Measurements from ENCODE around the gene TAS2R14. TPM values are rescaled to one million over a fixed set of nuclear protein-coding genes. Genes with fewer than 3 reads are reported as not detected.

TAS2R14 gene
- total RNA-seq, 4 donors from 2014 or later = 1.5 to 3.3 (median 1.6) TPM

DNA sequence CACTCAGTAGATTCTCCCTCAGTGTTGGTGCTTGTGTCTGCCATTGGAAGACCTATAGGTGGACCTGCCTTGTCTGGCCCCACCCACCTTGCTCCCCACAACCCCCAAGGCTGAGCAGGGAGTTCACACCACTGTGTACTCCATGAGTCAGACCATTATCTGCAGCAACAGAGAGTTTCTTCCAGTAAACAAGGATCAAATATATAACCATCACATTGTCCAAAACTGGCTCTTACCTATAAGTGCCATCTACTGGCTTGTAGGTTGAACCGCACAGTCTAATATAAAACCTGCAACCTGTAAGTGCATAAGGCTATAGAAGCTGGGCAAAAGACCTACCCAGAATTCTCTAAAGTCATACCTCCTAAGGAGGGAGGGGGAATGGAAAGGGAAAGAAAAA, 37.6 kb downstream of the TAS2R14 start:
- H3K4me3 ChIP-seq = no peak overlapping the region

DNA sequence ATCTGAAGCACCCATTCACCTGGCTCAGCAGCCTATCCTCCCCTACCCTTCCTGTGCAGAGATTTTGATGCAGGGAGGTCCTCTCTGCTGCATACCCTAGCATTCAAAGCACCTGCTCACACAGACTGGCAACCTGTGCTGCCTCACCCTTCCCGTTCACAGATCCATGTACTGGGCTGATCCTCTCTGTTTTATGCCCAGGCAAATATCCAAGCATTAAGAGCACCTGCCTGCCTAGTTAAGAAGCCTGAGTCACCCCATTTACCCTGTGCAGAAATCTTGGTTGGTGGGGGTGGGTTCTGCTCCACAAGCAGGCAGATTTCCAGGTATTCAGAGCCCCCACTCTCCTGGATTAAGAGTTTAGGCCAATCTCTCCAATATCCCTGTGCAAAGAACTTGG, 38.1 kb downstream of the TAS2R14 start:
- H3K9me3 ChIP-seq = peaks cover 0 to 39% (median 26%) of the 10 kb centered on the region in 4 donors
- no peaks in the 10 kb centered on the region for H3K4me1 ChIP-seq
- H3K4me3 ChIP-seq = no peak overlapping the region
- no peaks in the 10 kb centered on the region for H3K36me3 ChIP-seq
- DNase-seq (ENCODE audit: extremely low spot score) = no peak
- H3K27ac ChIP-seq (replicated peaks in 1 of 4) = no peak overlapping the region
- TF ChIP-seq EP300 (IDR thresholded peaks at IDR 0.05) = no peak
- no peak for TF ChIP-seq POLR2A (IDR thresholded peaks at IDR 0.05; ENCODE audit: low read depth)
- TF ChIP-seq, protein P1, sequence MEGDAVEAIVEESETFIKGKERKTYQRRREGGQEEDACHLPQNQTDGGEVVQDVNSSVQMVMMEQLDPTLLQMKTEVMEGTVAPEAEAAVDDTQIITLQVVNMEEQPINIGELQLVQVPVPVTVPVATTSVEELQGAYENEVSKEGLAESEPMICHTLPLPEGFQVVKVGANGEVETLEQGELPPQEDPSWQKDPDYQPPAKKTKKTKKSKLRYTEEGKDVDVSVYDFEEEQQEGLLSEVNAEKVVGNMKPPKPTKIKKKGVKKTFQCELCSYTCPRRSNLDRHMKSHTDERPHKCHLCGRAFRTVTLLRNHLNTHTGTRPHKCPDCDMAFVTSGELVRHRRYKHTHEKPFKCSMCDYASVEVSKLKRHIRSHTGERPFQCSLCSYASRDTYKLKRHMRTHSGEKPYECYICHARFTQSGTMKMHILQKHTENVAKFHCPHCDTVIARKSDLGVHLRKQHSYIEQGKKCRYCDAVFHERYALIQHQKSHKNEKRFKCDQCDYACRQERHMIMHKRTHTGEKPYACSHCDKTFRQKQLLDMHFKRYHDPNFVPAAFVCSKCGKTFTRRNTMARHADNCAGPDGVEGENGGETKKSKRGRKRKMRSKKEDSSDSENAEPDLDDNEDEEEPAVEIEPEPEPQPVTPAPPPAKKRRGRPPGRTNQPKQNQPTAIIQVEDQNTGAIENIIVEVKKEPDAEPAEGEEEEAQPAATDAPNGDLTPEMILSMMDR (IDR thresholded peaks at IDR 0.05) = no peak
- no peak for TF ChIP-seq POLR2AphosphoS5 (IDR thresholded peaks at IDR 0.05)
- 100% methylated on average over 1 of the region's 1 CpG for WGBS
- intact Hi-C loops (cut with DNase I) = no loop called here
- H3K27me3 ChIP-seq = no peaks in the 10 kb centered on the region

More for the DNA sequence above, 37.6 kb downstream of the TAS2R14 start:
- no peak for TF ChIP-seq POLR2AphosphoS5 (IDR thresholded peaks at IDR 0.05)
- TF ChIP-seq, protein P1 (IDR thresholded peaks at IDR 0.05) = no peak
- no peak for TF ChIP-seq POLR2A (IDR thresholded peaks at IDR 0.05; ENCODE audit: low read depth)
- no peak for TF ChIP-seq EP300 (IDR thresholded peaks at IDR 0.05)
- 95% methylated on average over 1 of the region's 1 CpG for WGBS
- H3K4me1 ChIP-seq = no peaks in the 10 kb centered on the region
- DNase-seq (ENCODE audit: extremely low spot score) = no peak
- H3K9me3 ChIP-seq = peaks cover 0 to 44% (median 26%) of the 10 kb centered on the region in 4 donors
- no peaks in the 10 kb centered on the region for H3K27me3 ChIP-seq
- no peaks in the 10 kb centered on the region for H3K36me3 ChIP-seq
- no peak overlapping the region for H3K27ac ChIP-seq (replicated peaks in 1 of 4)
- intact Hi-C loops (cut with DNase I) = no loop called here

DNA sequence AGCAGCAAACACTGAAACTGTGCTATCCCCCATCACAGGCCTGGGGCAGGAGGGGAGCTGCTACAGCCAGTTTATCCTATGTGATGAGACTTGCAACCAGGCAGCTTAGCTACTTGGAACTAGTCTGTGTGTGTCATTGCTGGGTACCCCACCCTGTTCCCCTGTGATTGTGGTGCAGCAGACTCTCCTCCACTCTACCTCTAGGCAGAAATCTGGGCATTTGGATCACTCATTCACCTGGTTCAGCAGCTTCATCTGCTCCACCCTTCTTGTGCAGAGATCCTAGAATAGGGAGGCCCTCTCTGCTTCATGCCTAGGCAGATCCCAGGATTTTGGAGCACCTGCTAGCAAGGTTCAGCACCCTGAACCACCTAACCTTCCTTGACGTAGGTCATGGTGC, 38.5 kb downstream of the TAS2R14 start:
- no peak for DNase-seq (ENCODE audit: extremely low spot score)
- H3K36me3 ChIP-seq = no peaks in the 10 kb centered on the region
- peaks cover 0 to 36% (median 25%) of the 10 kb centered on the region in 4 donors for H3K9me3 ChIP-seq
- H3K27me3 ChIP-seq = no peaks in the 10 kb centered on the region
- H3K4me1 ChIP-seq = no peaks in the 10 kb centered on the region
- 100% methylated on average over 1 of the region's 1 CpG for WGBS
- intact Hi-C loops (cut with DNase I) = no loop called here
- H3K27ac ChIP-seq (replicated peaks in 1 of 4) = no peak overlapping the region
- H3K4me3 ChIP-seq = no peak overlapping the region
- TF ChIP-seq, protein P1 (IDR thresholded peaks at IDR 0.05) = no peak
- TF ChIP-seq POLR2AphosphoS5 (IDR thresholded peaks at IDR 0.05) = no peak
- TF ChIP-seq EP300 (IDR thresholded peaks at IDR 0.05) = no peak
- no peak for TF ChIP-seq POLR2A (IDR thresholded peaks at IDR 0.05; ENCODE audit: low read depth)

DNA sequence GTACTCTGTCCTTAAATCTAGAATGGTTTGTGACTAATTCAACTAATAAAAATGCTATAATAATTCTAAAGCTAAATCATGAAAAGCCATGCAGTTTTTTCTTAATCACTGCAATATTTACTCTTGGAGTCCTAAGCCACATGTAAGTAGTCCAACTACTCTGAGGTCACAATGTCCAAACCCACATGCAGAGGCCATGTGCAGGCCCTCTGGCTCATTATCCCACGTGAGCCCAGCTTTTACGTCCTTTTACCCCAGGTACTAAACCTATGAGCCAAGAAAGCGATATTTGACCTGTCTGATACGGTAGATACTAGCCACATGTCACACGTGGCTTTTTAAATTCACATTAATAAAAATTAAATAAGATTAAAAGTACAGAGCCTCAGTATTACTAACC, 42.2 kb downstream of the TAS2R14 start:
- Histone ChIP-seq H3K27me3 (no peaks in the 10 kb centered on the region), H3K36me3 (peaks cover 0 to 4% (median 0%) of the 10 kb centered on the region in 4 donors), H3K4me1 (no peaks in the 10 kb centered on the region), H3K27ac (replicated peaks in 1 of 4) (no peak overlapping the region), H3K4me3 (no peak overlapping the region), H3K9me3 (no peaks in the 10 kb centered on the region)
- intact Hi-C loops (cut with DNase I) = no loop called here
- TF ChIP-seq EP300 (IDR thresholded peaks at IDR 0.05) = no peak
- no peak for TF ChIP-seq POLR2A (IDR thresholded peaks at IDR 0.05; ENCODE audit: low read depth)
- TF ChIP-seq, protein P1 (IDR thresholded peaks at IDR 0.05) = no peak
- no peak for TF ChIP-seq POLR2AphosphoS5 (IDR thresholded peaks at IDR 0.05)
- WGBS = 95% methylated on average over 5 of the region's 5 CpGs
- no peak for DNase-seq (ENCODE audit: extremely low spot score)

DNA sequence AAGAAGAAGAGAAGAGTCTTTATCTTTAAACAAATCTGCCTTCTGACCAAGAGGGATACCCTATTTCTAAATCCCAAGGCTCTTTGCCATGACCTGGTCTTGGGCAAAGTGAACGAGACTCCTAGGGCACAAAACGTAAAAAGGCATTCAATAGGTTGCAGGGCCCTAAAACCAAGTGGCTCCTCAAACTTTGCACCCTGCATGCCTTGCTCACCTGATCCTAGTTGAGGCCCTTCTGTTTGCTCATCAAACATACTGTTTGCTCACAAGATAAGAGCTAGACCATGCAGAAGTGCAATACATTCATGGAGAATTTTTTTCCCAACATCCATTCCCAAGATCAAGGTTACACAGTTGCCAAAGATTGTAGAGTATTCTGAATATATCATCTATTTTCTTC, 47.1 kb downstream of the TAS2R14 start:
- no peak for TF ChIP-seq EP300 (IDR thresholded peaks at IDR 0.05)
- intact Hi-C loops (cut with DNase I) = no loop called here
- Histone ChIP-seq H3K4me1 (no peaks in the 10 kb centered on the region), H3K36me3 (peaks cover 0 to 4% (median 0%) of the 10 kb centered on the region in 4 donors), H3K27me3 (no peaks in the 10 kb centered on the region), H3K27ac (replicated peaks in 1 of 4) (no peak overlapping the region), H3K4me3 (no peak overlapping the region), H3K9me3 (no peaks in the 10 kb centered on the region)
- DNase-seq (ENCODE audit: extremely low spot score) = no peak
- WGBS = 95% methylated on average over 2 of the region's 2 CpGs
